CD4-positive, CD25-positive, alpha-beta regulatory T cell (primary cell): ENCODE measurements around the gene SPTBN5. TPM values are rescaled to one million over a fixed set of nuclear protein-coding genes. Genes with fewer than 3 reads are reported as not detected.
A peak's percentile ranks its signal among the peaks of the same experiment; 100 is the strongest.

Experiments
- ATAC-seq, 2 donors: fragments of 150-1000 bp; cut with Tn5 transposase; one replicate each; pipeline ENCODE4 v1.10.0; 2021; ENCODE audit warnings: low read depth in 2 of 2, moderate number of reproducible peaks in 2 of 2, moderate library complexity in 1 of 2
- DNase-seq, 3 donors: peaks; one replicate each; pipeline versions ENCODE4 v3.0.0 to v3.0.0-alpha.2; 2012 to 2022; ENCODE audit warnings: mixed read lengths in 1 of 3
- H3K27ac ChIP-seq: one replicate; pipeline ENCODE4 v1.7.0; 2013; ENCODE audit warnings: mild to moderate bottlenecking, low read length; ENCODE audit not compliant: insufficient read depth, poor library complexity, severe bottlenecking
- H3K27me3 ChIP-seq: one replicate; pipeline ENCODE4 v1.7.0; 2013; ENCODE audit warnings: low read length; ENCODE audit not compliant: control insufficient read depth, insufficient read depth
- H3K36me3 ChIP-seq: one replicate; pipeline ENCODE4 v1.7.0; 2013; ENCODE audit warnings: mild to moderate bottlenecking, low read length, moderate library complexity; ENCODE audit not compliant: control insufficient read depth, insufficient read depth
- H3K4me1 ChIP-seq: 2 replicates; pipeline ENCODE4 v1.7.0; 2013; ENCODE audit warnings: mild to moderate bottlenecking, low read length; ENCODE audit not compliant: insufficient read depth, control insufficient read depth, poor library complexity, severe bottlenecking
- H3K4me3 ChIP-seq: one replicate; pipeline ENCODE4 v1.7.0; 2013; ENCODE audit warnings: low read depth, mild to moderate bottlenecking, low read length, moderate library complexity
- H3K9me3 ChIP-seq, 2 experiments: 1 replicate in 1 of 2; 2 replicates in 1 of 2; pipeline ENCODE4 v1.7.0; 2013; ENCODE audit warnings: low read length in 2 of 2, mild to moderate bottlenecking in 1 of 2, moderate library complexity in 1 of 2; ENCODE audit not compliant: control insufficient read depth in 2 of 2
- H3K27ac Mint-ChIP-seq, 3 donors: one replicate each; pipeline ENCODE4 v1.8.0; 2020 to 2022; ENCODE audit warnings: mild to moderate bottlenecking in 3 of 3, mixed read lengths in 3 of 3, moderate library complexity in 2 of 3
- H3K27me3 Mint-ChIP-seq: one replicate; pipeline ENCODE4 v1.8.0; 2022; ENCODE audit warnings: mild to moderate bottlenecking, mixed read lengths
- H3K36me3 Mint-ChIP-seq: one replicate; pipeline ENCODE4 v1.8.0; 2020; ENCODE audit warnings: mixed read lengths
- H3K4me1 Mint-ChIP-seq, 4 donors: one replicate each; pipeline ENCODE4 v1.8.0; 2020 to 2022; ENCODE audit warnings: mixed read lengths in 4 of 4, mild to moderate bottlenecking in 1 of 4
- H3K4me3 Mint-ChIP-seq, 4 donors: one replicate each; pipeline ENCODE4 v1.8.0; 2020 to 2022; ENCODE audit warnings: mild to moderate bottlenecking in 4 of 4, mixed read lengths in 4 of 4, moderate library complexity in 3 of 4
- H3K9me3 Mint-ChIP-seq, 7 donors: one replicate each; pipeline ENCODE4 v1.8.0; 2020 to 2022; ENCODE audit warnings: mixed read lengths in 7 of 7, mild to moderate bottlenecking in 3 of 7, moderate library complexity in 2 of 7
- polyA plus RNA-seq, 4 donors: library from polyadenylated mRNA; unstranded; fragments of 300-500 nt; fragmentation: Illumina TruSeq; gene quantifications; one replicate each; pipeline ENCODE4 v1.2.3, GENCODE V29; 2021
- total RNA-seq: library from RNA; stranded (reverse); gene quantifications from one replicate; pipeline ENCODE4 v1.2.3, GENCODE V29; 2022

The SPTBN5 gene
- total and polyA plus RNA-seq, 5 donors from 2014 or later: 0.26 to 2.7 TPM; not detected in 3

DNA sequence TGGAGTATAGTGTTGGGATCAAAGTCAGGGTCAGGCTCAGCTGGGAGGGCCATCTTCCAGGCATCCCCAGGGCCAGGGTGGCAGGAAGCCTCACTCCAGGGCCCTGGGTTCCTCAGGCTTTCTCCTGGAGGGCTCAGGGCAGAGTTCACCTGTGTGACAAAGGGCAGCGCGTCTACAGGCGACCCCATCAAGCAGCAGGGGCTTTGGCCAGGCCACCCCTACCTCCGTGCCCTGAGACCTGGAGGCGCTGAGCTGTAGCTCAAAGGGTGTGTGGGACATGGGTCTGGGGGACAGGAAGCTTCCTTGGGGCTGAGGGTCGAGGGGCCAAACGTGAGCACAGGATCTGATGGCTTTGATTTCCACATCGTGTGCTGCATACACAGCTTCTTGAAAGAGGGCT lies 12.8 kb downstream of the SPTBN5 start:
- peak overlapping the region; percentile 26 to 87 (median 29) for H3K27ac Mint-ChIP-seq
- Histone ChIP-seq H3K9me3 (no peaks in the 10 kb centered on the region), H3K36me3 (no peaks in the 10 kb centered on the region), H3K4me3 (no peak overlapping the region), H3K27ac (no peak overlapping the region), H3K4me1 (peaks cover 4% of the 10 kb centered on the region), H3K27me3 (no peaks in the 10 kb centered on the region)
- ATAC-seq (no peak), DNase-seq (no peak)
- H3K9me3 Mint-ChIP-seq: no peaks in the 10 kb centered on the region
- no peaks in the 10 kb centered on the region for H3K36me3 Mint-ChIP-seq
- H3K4me1 Mint-ChIP-seq: peaks cover 0 to 10% (median 6%) of the 10 kb centered on the region in 4 donors
- peak overlapping the region in 2 of 4 donors; percentile 54 to 63 for H3K4me3 Mint-ChIP-seq
- peaks cover 13% of the 10 kb centered on the region for H3K27me3 Mint-ChIP-seq

- Mint-ChIP-seq H3K4me1 (peaks cover 0 to 10% (median 6%) of the 10 kb centered on the region in 4 donors), H3K27me3 (peaks cover 13% of the 10 kb centered on the region), H3K27ac (no peak overlapping the region), H3K36me3 (no peaks in the 10 kb centered on the region), H3K9me3 (no peaks in the 10 kb centered on the region), H3K4me3 (peak overlapping the region in 1 of 4 donors; percentile 54)
- H3K4me3 ChIP-seq: no peak overlapping the region
- H3K4me1 ChIP-seq: peaks cover 4% of the 10 kb centered on the region
- no peaks in the 10 kb centered on the region for H3K36me3 ChIP-seq
- H3K9me3 ChIP-seq: no peaks in the 10 kb centered on the region
- ATAC-seq (no peak), DNase-seq (no peak)
- H3K27ac ChIP-seq: no peak overlapping the region
- no peaks in the 10 kb centered on the region for H3K27me3 ChIP-seq
Measured at GRCh38 chr15:41880156-41880877, 13.5 kb downstream of the SPTBN5 start.

DNA sequence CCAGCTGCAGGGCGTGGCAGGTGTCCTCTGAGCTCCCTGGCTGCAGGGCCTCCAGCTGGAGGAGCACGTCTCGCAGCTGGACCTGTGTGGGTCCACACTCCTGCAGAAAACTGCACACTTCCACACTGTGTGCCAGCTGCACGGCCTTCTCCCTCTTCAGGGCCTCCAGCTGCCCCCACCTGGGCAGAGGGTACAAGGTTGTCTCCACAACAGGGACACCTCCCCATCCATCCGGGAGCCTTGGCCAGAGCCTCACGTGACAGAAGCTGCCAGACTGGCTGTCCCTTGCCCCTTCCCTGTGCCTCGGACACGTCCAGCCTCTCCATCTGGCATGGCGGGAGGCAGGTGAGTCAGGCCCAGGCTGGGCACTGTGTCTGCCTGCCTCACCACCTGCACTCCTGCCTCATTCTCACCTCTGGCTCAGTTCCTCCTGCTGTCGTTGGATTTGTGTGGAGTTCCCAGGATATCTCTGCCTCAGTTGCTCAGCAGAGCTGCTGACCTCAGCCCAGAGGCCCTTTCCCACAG lies 14.5 kb downstream of the SPTBN5 start:
- no peaks in the 10 kb centered on the region for H3K9me3 ChIP-seq
- H3K9me3 Mint-ChIP-seq: no peaks in the 10 kb centered on the region
- H3K27me3 ChIP-seq: no peaks in the 10 kb centered on the region
- no peak overlapping the region for H3K27ac Mint-ChIP-seq
- no peak overlapping the region for H3K27ac ChIP-seq
- ATAC-seq: no peak
- no peaks in the 10 kb centered on the region for H3K36me3 Mint-ChIP-seq
- peaks cover 13% of the 10 kb centered on the region for H3K27me3 Mint-ChIP-seq
- no peak overlapping the region for H3K4me3 Mint-ChIP-seq
- H3K36me3 ChIP-seq: no peaks in the 10 kb centered on the region
- DNase-seq: no peak
- peaks cover 0 to 8% (median 6%) of the 10 kb centered on the region in 4 donors for H3K4me1 Mint-ChIP-seq
- H3K4me1 ChIP-seq: peaks cover 4% of the 10 kb centered on the region
- no peak overlapping the region for H3K4me3 ChIP-seq

DNA sequence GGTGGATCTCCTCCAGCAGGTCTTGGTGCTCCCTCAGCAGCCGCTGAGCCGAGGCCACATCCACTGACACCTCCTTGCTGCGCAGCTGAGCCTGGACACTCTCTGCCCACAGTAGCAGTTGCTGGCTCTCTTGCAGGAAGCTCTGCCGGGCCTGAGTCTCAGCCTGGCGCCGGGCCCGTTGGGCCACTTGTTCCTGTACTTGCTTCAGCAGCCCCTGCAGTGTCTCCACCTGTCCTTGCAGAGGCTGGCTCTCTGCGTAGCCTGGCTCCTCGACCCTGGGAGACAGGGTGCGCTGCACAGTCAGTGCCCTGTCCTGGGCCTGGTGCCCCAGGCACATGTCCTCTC lies 15.5 kb downstream of the SPTBN5 start:
- no peaks in the 10 kb centered on the region for H3K27me3 ChIP-seq
- H3K9me3 Mint-ChIP-seq: no peaks in the 10 kb centered on the region
- DNase-seq: no peak
- no peak overlapping the region for H3K4me3 Mint-ChIP-seq
- H3K27ac Mint-ChIP-seq: no peak overlapping the region
- no peaks in the 10 kb centered on the region for H3K36me3 Mint-ChIP-seq
- H3K4me1 Mint-ChIP-seq: peaks cover 0 to 8% (median 6%) of the 10 kb centered on the region in 4 donors
- ATAC-seq: no peak
- H3K27me3 Mint-ChIP-seq: peaks cover 16% of the 10 kb centered on the region
- no peaks in the 10 kb centered on the region for H3K9me3 ChIP-seq
- H3K4me1 ChIP-seq: peaks cover 4% of the 10 kb centered on the region
- H3K4me3 ChIP-seq: no peak overlapping the region
- H3K36me3 ChIP-seq: no peaks in the 10 kb centered on the region
- H3K27ac ChIP-seq: no peak overlapping the region

DNA sequence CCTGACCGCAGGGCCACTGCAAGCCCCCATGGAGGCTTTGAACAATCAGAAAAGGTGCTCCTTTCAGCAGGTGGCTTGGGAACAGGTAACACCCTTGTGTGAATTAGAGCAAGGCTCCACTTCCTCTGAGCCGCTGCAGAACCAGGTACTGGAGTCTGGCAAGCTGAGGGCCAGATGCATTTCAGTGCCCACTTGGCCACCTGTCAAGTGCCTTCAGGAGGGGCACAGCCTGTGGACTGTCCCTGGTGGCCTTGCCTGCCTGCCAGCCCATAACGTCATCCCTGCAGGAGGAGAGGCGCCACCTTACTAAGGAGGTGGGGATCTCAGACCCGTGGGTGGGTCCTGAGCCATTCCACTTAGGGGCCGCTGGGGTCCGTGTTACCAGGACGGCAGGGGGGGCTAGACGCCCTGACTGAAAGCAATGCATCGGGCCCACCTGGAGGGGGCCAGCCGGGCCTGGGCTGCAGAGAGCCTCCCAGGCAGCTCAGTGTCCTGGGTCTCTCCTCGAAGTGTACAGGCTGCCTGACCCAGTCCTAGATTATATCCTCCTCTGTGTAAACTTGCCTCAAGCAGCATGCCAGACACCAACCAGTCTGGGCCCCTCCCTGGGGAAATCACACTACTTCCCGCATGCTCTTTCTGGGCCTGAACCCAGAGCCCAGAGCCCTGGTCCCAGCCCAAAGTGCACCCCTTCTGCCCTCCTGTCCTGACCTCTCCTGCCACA lies 16.1 kb downstream of the SPTBN5 start:
- Mint-ChIP-seq H3K9me3 (no peaks in the 10 kb centered on the region), H3K4me1 (peaks cover 0 to 10% (median 6%) of the 10 kb centered on the region in 4 donors), H3K36me3 (no peaks in the 10 kb centered on the region), H3K27ac (no peak overlapping the region), H3K27me3 (peaks cover 16% of the 10 kb centered on the region), H3K4me3 (no peak overlapping the region)
- Histone ChIP-seq H3K9me3 (no peaks in the 10 kb centered on the region), H3K4me1 (peaks cover 4% of the 10 kb centered on the region), H3K4me3 (no peak overlapping the region), H3K36me3 (no peaks in the 10 kb centered on the region), H3K27ac (no peak overlapping the region), H3K27me3 (no peaks in the 10 kb centered on the region)
- DNase-seq: no peak
- no peak for ATAC-seq

DNA sequence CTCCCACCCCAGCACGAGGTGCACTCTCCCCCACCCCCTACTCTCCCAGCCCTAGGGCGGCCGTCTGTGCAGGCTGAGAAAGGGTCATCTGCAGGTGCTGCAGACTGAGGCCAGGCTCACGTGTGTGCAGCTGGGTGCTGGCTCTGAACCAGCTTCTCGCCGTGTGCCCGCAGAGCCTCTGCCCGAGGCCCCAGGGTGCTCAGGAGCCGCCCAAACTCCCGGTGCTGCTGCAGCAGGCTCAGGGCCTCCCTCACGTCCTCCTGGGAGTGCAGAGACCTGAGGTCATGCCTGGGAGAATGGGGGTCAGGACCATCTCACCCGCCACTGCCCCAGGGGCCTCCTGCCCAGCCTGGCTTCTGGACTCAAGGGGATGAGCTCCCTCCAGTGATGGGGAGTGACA lies 17.2 kb downstream of the SPTBN5 start:
- Histone ChIP-seq H3K9me3 (no peaks in the 10 kb centered on the region), H3K36me3 (no peaks in the 10 kb centered on the region), H3K4me1 (peaks cover 2% of the 10 kb centered on the region), H3K4me3 (no peak overlapping the region), H3K27me3 (no peaks in the 10 kb centered on the region), H3K27ac (no peak overlapping the region)
- Mint-ChIP-seq H3K4me3 (no peak overlapping the region), H3K4me1 (peaks cover 0 to 15% (median 6%) of the 10 kb centered on the region in 4 donors), H3K9me3 (no peaks in the 10 kb centered on the region), H3K27ac (no peak overlapping the region), H3K27me3 (peaks cover 20% of the 10 kb centered on the region), H3K36me3 (no peaks in the 10 kb centered on the region)
- ATAC-seq (no peak), DNase-seq (no peak)

- Histone ChIP-seq H3K27me3 (no peaks in the 10 kb centered on the region), H3K36me3 (no peaks in the 10 kb centered on the region), H3K4me3 (no peak overlapping the region), H3K9me3 (no peaks in the 10 kb centered on the region), H3K27ac (no peak overlapping the region), H3K4me1 (peaks cover 2% of the 10 kb centered on the region)
- Mint-ChIP-seq H3K27ac (no peak overlapping the region), H3K9me3 (no peaks in the 10 kb centered on the region), H3K4me3 (no peak overlapping the region), H3K4me1 (peaks cover 0 to 10% (median 4%) of the 10 kb centered on the region in 4 donors), H3K36me3 (no peaks in the 10 kb centered on the region), H3K27me3 (peaks cover 13% of the 10 kb centered on the region)
- no peak for ATAC-seq
- no peak for DNase-seq
Measured at GRCh38 chr15:41876007-41876406, 17.8 kb downstream of the SPTBN5 start.
